Left lobe of liver (tissue), 2 donors: Measurements from ENCODE around the gene TLR9. TPM values are rescaled to one million over a fixed set of nuclear protein-coding genes. Genes with fewer than 3 reads are reported as not detected.

Experiments
- ATAC-seq: fragments of 200-7000 bp; cut with Tn5 transposase; one replicate; pipeline ENCODE4 v1.9.1; 2020; ENCODE audit warnings: mild to moderate bottlenecking, moderate library complexity
- DNase-seq: peaks from one replicate; pipeline ENCODE4 v3.0.0-alpha.2; 2020; ENCODE audit warnings: low spot score
- total RNA-seq: library from RNA; stranded (reverse); gene quantifications from one replicate; pipeline ENCODE4 v1.2.1, GENCODE V29; 2021
- donor health status: DM: no; HTN: no; CAD: no; lungs with moderate emphysema.
- donor health status: DM: no; HTN: yes; CAD: no.

The TLR9 gene
- total RNA-seq, 1 donor from 2014 or later = not detected

DNA sequence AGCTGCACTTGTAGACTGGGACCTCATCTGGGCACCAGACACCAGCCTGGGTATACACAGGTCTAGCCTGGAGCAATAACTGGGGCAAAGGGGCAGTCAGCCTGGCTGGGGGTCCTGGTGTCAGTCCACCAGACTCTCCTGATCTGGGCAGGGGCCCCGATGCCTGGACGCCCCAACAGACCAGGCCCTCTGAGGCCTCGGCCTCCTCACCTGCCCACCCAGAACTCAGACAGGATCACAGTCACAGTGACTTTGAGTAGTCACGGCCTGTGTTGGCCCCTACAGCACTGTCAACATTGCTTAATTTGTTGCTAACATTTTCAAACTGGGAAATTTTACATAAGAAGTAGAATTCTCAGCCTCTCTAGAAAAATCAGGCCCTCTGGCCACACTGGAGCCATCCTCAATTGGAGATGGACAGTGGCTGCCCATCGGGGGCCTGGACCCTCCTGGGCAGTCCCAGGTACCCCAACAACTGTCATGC, 7.7 kb upstream of the TLR9 start:
- ATAC-seq (peak; percentile 40), DNase-seq (no peak)

DNA sequence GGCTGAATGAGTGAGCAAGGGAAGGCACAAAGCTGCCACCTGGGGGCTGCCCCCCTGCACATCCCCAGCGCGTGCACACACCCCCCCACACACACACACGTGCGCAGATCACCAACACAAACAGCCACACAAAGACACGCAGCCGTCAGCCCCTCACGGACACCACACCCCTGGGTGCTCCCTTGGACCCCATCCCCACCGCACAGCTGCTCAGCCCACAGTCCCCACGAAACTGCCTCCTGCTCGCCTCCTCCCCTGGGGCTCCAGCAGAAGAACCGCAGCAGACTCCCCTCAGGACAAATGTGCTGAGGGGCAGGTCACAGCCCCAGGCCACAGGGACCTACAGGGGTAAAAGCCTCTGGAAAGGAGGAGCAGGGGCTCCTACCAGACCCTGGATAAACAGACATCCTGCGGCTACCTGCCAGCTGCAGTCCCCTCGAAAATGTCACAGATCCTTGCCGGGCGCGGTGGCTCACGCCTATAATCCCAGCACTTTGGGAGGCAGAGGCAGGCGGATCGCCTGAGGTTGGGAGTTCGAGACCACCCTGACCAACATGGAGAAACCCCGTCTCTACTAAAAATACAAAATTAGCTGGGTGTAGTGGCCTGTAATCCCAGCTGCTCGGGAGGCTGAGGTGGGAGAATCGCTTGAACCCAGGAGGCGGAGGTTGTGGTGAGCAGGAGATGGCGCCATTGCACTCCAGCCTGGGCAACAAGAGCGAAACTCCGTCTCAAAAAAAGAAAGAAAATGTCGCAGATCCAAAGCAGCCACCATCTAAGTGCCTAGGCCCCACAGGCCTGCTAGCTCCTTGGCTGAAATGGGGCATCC, 7.0 kb upstream of the TLR9 start:
- ATAC-seq (no peak), DNase-seq (no peak)

DNA sequence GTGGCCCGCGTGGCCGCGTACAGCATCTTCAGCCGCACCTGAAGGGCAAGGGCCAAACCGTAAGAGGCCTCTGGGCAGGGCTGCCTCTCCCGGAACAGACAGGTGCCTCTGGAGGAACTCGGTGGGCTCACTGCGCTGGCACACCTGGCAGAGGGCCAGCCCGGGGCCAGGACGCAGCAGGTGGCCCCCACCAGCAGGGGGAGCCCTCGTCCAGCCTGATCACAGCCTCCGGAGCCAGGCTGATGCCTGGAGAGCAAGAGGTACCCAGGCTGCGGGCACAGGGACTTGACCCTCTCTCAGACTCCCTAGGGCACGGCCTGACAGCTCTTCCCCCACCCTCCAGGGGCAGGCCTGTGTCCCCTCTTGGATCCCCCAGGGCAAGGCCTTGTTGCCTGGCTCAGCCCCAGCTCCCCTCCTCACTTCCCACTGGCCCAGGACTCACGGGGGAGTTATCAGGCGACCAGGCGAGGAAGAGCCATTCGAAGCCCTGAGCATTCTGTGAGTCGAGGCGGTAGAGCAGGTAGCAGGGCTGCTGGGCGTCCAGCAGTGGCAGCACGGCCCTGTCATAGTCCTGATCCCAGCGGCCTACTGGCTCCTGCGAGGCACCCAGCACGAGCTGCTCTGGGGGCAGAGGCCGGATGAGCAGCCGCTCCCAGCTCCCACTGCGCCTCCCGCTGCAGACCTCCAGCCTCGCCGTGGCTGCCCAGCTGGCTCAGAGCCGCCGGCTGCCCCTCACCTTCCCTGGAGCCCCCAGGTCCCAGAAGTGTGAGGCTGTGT, 6.2 kb upstream of the TLR9 start:
- ATAC-seq (peak; percentile 71), DNase-seq (peak; percentile 88)

DNA sequence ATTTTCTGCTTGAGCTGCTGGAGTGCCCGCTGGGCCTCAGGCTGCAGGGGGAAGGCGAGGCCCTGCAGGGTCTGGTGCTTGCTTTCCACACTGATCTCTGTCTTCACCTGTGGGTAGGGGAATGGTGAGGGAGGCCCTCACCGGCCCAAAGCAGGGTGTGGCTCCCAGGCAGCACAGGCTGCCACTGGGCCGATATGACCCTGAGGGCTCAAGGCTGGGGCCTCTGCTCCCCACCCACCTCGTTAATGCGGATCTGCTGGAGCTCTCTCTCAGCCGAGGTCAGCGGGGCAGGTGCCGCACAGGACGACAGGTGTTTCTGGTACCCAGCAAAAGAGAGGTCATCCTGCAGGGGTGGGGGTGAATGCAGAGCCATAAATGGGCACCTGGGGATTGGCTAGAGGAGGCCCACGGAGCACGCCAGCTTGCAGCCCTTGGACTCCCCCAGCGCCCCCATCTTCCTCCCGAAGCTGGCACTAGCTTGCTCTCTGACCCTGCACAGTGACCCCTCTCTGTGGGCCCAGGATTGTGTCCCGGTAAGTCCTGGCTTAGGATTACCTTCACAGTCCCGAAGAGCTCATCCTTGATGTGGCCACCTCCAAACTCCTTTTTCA, 5.5 kb upstream of the TLR9 start:
- no peak for ATAC-seq
- no peak for DNase-seq

DNA sequence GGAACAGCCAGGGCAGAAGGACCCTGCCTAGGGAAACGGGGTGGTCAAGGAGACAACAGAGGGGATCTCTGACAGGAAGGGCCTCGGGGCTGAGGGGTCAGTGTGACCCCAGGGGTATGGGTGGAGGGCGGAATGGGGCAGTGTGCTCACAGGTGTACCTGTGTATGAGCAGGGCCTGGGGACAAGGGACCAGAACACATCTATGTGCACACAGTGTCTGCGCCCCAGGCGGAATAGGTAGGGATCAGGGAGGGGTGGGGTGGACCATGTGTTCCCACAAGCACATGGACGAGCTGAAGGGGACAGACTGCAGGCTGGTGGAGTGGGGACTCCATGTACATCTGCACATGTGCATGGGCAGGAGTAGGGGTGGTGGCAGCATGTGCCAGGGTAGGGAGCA, 5.0 kb upstream of the TLR9 start:
- no peak for ATAC-seq
- DNase-seq = no peak

DNA sequence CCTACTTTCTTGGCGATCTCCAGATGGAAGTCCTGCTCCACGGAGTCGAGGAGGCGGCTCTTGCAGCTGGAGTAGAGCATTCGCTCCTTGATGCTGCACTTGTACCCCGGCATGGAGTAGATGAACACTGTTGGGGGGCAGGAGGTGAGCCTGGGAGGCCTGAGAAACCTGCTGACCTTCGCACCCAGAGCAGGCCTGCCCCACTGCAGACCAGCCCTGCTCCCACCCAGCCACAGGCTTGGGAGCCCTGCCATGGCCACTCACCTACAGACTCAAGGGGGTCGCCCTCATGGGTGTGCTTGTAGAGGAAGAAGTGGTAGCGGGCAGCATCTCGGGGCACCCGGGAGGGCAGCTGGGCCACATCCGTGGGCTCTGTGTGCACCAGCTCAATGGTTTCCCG, 4.2 kb upstream of the TLR9 start:
- ATAC-seq (no peak), DNase-seq (no peak)

DNA sequence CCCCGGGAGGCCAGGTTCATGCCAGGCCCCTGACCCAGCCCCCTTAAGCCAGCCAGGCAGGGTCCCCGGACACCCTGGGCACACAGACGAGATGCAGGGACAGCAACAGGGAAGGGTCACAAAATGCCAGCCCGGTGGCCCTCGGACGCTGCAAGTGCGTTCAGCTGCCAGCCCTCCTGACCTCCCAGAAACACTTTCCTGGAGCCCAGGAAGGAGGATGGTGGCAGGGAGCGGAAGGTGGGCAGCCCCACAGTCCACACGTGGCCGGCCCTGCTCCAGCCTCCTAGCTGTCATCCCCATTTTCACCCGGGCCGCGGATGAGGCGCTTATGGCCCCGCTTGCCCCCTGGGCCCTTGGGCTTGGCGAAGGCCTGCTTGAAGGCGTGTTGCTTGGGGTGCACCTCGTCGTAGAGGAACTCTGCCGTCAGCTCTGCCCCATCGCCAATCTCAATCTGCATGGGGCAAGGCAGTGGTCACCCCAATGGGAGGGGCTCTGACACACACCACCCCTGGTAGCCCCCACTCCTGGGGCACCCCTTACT, 3.4 kb upstream of the TLR9 start:
- DNase-seq (no peak), ATAC-seq (no peak)

DNA sequence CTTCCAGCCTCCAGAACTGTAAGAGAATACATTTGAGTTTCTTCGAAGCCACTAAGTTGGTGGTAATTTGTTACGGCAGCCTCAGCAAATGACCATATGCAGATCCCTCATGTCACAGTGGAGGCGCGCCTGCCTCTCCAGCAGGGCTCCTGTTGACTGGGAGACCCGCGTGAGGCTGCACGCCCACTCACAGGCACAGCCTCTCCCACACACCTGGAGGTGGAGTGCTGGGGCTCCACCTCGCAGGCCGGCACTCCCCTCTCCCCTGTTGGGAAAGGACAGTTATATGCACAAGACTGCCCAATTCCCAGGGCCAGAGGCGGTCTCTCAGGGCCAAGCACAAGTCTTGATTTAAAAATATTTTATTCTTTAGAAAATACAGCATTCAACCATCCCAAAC, 2.8 kb upstream of the TLR9 start:
- ATAC-seq = no peak

DNA sequence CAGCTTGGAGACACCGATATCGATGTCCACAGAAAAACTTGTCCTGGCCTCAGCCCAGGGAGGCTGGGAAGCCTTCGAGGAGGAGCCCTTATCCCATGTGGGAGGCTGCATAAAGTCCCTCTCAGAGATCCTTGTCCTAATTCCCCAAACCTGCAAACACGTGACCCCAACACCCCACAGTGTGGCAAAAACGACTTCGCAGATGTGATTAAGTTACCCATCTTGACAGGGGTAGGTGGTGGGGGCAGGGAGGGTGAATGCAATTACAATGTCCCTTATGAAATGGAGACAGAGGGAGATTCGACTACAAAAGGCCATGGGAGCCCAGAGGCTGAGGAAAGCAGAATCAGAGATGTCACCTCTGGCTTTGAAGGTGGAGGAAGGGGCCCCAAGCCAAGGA, 2.3 kb upstream of the TLR9 start:
- ATAC-seq = no peak
- DNase-seq = no peak

More for the DNA sequence above, 2.8 kb upstream of the TLR9 start:
- DNase-seq = no peak

DNA sequence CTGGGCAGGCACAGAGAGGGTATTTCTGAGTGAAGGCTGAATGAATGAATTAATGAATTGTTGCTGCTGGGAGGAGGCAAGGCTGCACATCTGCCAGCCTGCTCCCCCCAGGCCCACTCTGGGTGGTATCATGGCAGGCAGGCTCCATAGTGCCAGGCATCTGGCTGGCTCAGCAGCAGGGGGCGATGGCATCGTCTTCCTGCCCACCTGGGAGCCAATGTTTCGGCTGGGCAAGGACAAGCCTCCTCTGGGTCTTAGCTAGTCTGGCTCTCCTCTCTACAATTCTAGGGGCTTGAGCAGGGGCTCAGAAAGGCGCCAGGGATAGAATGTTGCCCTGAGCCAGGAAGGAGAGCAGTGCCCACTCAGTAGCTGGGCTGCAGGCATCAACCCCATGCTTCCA, 1.7 kb upstream of the TLR9 start:
- no peak for ATAC-seq
- no peak for DNase-seq

GRCh38 chr3:52226229-52226817, 878 bp upstream of the TLR9 start:
- ATAC-seq (no peak), DNase-seq (no peak)

GRCh38 chr3:52223449-52224408, 1.7 kb downstream of the TLR9 start:
- DNase-seq = no peak

GRCh38 chr3:52222319-52223221, 2.9 kb downstream of the TLR9 start:
- ATAC-seq = no peak
- no peak for DNase-seq

More at GRCh38 chr3:52223449-52224408, 1.7 kb downstream of the TLR9 start:
- ATAC-seq = no peak

DNA sequence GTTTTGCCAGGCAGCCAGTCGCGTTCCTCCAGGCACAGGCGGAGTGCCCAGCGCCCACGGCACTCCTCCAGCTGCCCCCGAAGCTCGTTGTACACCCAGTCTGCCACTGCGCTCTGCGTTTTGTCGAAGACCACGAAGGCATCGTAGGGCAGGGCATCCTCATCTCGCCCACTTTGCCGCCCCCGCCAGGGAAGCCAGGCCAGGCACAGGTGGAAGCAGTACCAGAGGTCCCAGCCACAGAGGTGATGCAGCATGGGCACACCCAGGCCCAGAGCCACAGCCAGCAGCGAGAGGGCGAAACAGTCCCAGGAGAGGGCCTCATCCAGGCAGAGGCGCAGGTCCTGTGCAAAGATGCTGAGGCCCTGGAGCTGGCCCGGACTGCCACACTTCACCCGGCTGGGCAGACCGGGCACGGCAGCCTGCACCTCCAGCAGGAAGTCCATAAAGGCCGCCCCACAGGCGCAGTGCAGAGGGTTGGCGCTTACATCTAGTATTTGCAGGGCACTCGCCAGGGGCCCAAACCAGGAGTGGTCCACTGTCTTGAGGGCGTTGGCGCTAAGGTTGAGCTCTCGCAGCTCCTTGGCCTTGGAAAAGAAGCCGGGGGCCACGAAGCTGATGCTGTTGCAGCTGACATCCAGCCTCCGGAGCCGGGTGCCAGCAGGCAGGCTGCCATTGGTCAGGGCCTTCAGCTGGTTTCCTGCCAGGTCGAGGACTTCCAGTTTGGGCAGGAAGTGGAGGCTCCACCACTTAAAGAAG, 3.7 kb downstream of the TLR9 start:
- ATAC-seq (no peak), DNase-seq (no peak)

DNA sequence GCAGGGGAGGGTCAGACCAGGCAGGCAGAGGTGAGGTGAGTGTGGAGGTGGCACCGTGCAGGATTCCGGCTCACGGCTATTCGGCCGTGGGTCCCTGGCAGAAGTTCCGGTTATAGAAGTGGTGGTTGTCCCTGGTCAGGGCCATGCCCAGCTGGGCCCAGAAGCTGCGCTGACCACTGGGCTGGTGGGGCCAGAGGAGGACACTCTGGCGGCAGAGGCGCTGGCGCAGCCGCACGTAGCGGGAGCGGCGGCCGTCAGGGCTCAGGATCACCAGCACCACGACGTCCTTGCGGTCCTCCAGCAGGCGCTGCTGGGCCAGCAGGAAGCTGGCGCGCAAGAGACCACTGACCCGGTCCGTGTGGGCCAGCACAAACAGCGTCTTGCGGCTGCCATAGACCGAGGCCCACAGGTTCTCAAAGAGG, 4.3 kb downstream of the TLR9 start:
- no peak for ATAC-seq
- DNase-seq = no peak

- peak; percentile 81 for DNase-seq
Observed at GRCh38 chr3:52220380-52221026, 4.9 kb downstream of the TLR9 start.

GRCh38 chr3:52218937-52219650, 6.4 kb downstream of the TLR9 start:
- DNase-seq (no peak), ATAC-seq (no peak)

More at GRCh38 chr3:52220380-52221026, 4.9 kb downstream of the TLR9 start:
- peak; percentile 69 for ATAC-seq
